Measurements from ENCODE around the gene RAMP2.

RAMP2 gene

DNA sequence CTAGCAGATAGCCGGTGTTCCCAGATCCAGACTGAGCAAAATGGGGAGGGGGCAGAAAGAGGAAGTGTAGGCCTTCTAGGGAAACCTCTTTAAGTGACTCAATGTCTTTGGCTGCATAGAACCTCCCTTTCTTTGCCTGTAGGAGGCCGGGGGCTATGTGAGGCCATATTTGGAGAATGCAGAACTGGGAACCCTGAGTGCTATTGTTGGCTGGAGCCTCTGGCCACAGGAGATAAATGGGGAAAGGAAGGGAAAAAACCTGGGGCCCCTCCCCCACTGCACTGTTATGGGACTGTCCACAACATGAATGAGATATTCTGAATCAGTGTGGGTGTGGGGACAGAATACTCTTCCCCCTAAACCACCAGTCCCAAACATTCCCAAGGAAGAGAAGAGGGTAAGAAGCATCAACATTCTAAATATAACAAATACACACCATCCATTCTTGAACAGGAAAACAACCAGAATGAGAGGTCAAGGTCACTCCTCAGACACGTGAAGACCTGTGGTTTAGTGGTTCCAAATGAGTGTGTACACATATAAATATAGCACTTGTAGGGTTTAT, 14.6 kb downstream of the RAMP2 start:
- no peaks in the 10 kb centered on the region for H3K9me2 ChIP-seq (ENCODE audit: low read depth, low read length)
- no peak overlapping the region for H3K4me3 ChIP-seq (ENCODE audit: low read depth, low read length, poor library complexity, severe bottlenecking)
- TF ChIP-seq, protein P1, sequence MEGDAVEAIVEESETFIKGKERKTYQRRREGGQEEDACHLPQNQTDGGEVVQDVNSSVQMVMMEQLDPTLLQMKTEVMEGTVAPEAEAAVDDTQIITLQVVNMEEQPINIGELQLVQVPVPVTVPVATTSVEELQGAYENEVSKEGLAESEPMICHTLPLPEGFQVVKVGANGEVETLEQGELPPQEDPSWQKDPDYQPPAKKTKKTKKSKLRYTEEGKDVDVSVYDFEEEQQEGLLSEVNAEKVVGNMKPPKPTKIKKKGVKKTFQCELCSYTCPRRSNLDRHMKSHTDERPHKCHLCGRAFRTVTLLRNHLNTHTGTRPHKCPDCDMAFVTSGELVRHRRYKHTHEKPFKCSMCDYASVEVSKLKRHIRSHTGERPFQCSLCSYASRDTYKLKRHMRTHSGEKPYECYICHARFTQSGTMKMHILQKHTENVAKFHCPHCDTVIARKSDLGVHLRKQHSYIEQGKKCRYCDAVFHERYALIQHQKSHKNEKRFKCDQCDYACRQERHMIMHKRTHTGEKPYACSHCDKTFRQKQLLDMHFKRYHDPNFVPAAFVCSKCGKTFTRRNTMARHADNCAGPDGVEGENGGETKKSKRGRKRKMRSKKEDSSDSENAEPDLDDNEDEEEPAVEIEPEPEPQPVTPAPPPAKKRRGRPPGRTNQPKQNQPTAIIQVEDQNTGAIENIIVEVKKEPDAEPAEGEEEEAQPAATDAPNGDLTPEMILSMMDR (IDR thresholded peaks at IDR 0.05; ENCODE audit: low read length): no peak
- no peak overlapping the region for H3K9ac ChIP-seq (ENCODE audit: low read length)
- H3K79me2 ChIP-seq (ENCODE audit: insufficient read depth, low read length): no peaks in the 10 kb centered on the region
- no peaks in the 10 kb centered on the region for H3F3A ChIP-seq (ENCODE audit: insufficient read depth, low read length)
- peaks cover 44% of the 10 kb centered on the region for H3K36me3 ChIP-seq (ENCODE audit: insufficient read depth, low read length)
- H4K20me1 ChIP-seq (ENCODE audit: insufficient read depth, low read length): no peaks in the 10 kb centered on the region
- no peaks in the 10 kb centered on the region for H3K9me3 ChIP-seq (ENCODE audit: low read length)
- H2AFZ ChIP-seq (ENCODE audit: low read length): no peak overlapping the region
- H3K4me2 ChIP-seq (ENCODE audit: low read length): no peak overlapping the region
- no peaks in the 10 kb centered on the region for H3K27me3 ChIP-seq (ENCODE audit: insufficient read depth, low read length)
- peaks cover 15% of the 10 kb centered on the region for H3K4me1 ChIP-seq (ENCODE audit: insufficient read depth, low read length, severe bottlenecking)
- no peak overlapping the region for H3K27ac ChIP-seq (ENCODE audit: low read depth, low read length, poor library complexity, severe bottlenecking)

DNA sequence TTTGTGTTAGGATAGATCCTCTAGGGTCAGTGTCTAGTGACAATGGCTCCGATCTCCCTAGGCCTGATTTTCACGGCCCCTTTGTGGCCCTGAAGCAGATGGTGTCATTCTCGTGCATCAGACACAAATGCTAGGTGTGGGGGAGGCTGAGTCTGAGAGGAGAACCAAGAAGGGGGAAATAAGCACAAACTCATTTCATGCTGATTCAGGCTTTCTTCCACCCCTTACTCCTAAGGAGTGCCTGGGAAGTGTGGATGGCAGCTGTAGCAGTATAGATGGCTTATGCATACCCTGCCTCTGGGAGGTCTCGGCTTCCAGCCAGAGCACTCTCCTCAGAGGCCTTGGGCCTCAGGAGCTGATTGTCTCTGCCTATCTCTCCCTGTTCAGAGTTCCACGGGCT, 17.5 kb downstream of the RAMP2 start:
- no peaks in the 10 kb centered on the region for H3F3A ChIP-seq (ENCODE audit: insufficient read depth, low read length)
- TF ChIP-seq, protein P1 (IDR thresholded peaks at IDR 0.05; ENCODE audit: low read length): no peak
- TF ChIP-seq EZH2 (IDR thresholded peaks at IDR 0.05; ENCODE audit: borderline replicate concordance, low read length): no peak
- peaks cover 44% of the 10 kb centered on the region for H3K36me3 ChIP-seq (ENCODE audit: insufficient read depth, low read length)
- no peak overlapping the region for H3K4me3 ChIP-seq (ENCODE audit: low read depth, low read length, poor library complexity, severe bottlenecking)
- H3K27me3 ChIP-seq (ENCODE audit: insufficient read depth, low read length): no peaks in the 10 kb centered on the region
- peaks cover 11% of the 10 kb centered on the region for H3K4me1 ChIP-seq (ENCODE audit: insufficient read depth, low read length, severe bottlenecking)
- H3K9me2 ChIP-seq (ENCODE audit: low read depth, low read length): no peaks in the 10 kb centered on the region
- no peak overlapping the region for H2AFZ ChIP-seq (ENCODE audit: low read length)
- H4K20me1 ChIP-seq (ENCODE audit: insufficient read depth, low read length): no peaks in the 10 kb centered on the region
- no peak overlapping the region for H3K27ac ChIP-seq (ENCODE audit: low read depth, low read length, poor library complexity, severe bottlenecking)
- no peak overlapping the region for H3K9ac ChIP-seq (ENCODE audit: low read length)
- H3K9me3 ChIP-seq (ENCODE audit: low read length): no peaks in the 10 kb centered on the region
- no peak overlapping the region for H3K4me2 ChIP-seq (ENCODE audit: low read length)
- H3K79me2 ChIP-seq (ENCODE audit: insufficient read depth, low read length): no peaks in the 10 kb centered on the region

DNA sequence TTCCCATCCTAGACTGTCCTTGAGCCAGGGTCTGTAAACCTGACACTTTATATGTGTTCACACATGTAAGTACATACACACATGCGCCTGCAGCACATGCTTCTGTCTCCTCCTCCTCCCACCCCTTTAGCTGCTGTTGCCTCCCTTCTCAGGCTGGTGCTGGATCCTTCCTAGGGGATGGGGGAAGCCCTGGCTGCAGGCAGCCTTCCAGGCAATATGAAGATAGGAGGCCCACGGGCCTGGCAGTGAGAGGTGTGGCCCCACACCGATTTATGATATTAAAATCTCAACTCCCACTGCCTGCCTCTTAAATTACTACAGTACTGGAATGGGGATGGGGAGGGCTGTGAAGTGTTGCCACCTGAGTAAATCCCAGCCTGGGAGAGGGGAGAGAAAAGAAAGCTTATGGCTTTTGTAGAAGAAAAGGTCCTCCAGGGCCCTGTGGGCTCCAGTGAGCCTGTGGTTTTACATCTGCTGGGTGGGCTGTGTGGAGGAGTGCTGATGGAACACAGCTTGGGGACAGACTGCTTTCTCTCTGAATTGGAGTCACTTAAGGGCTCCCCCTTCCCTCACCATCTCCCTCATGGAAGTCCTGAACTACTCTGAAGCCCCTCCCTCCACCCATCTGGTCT, 18.4 kb downstream of the RAMP2 start:
- no peaks in the 10 kb centered on the region for H3K27me3 ChIP-seq (ENCODE audit: insufficient read depth, low read length)
- no peak overlapping the region for H2AFZ ChIP-seq (ENCODE audit: low read length)
- H4K20me1 ChIP-seq (ENCODE audit: insufficient read depth, low read length): no peaks in the 10 kb centered on the region
- peaks cover 42% of the 10 kb centered on the region for H3K36me3 ChIP-seq (ENCODE audit: insufficient read depth, low read length)
- peaks cover 3% of the 10 kb centered on the region for H3K4me1 ChIP-seq (ENCODE audit: insufficient read depth, low read length, severe bottlenecking)
- H3F3A ChIP-seq (ENCODE audit: insufficient read depth, low read length): no peaks in the 10 kb centered on the region
- H3K9me3 ChIP-seq (ENCODE audit: low read length): no peaks in the 10 kb centered on the region
- H3K4me2 ChIP-seq (ENCODE audit: low read length): no peak overlapping the region
- no peak overlapping the region for H3K9ac ChIP-seq (ENCODE audit: low read length)
- H3K4me3 ChIP-seq (ENCODE audit: low read depth, low read length, poor library complexity, severe bottlenecking): no peak overlapping the region
- H3K27ac ChIP-seq (ENCODE audit: low read depth, low read length, poor library complexity, severe bottlenecking): no peak overlapping the region
- no peaks in the 10 kb centered on the region for H3K9me2 ChIP-seq (ENCODE audit: low read depth, low read length)
- TF ChIP-seq, protein P1 (IDR thresholded peaks at IDR 0.05; ENCODE audit: low read length): no peak
- no peak for TF ChIP-seq EZH2 (IDR thresholded peaks at IDR 0.05; ENCODE audit: borderline replicate concordance, low read length)
- H3K79me2 ChIP-seq (ENCODE audit: insufficient read depth, low read length): no peaks in the 10 kb centered on the region

Data from OCI-LY1 (cell line).